GM12801 (cell line): ENCODE results near the gene SEC24C.

Source experiments
- CTCF ChIP-seq: IDR thresholded peaks from one replicate; pipeline ENCODE4 v1.5.1; 2011; ENCODE audit warnings: control low read depth; ENCODE audit not compliant: insufficient read length; ENCODE audit errors: extremely low read depth

The SEC24C gene

DNA sequence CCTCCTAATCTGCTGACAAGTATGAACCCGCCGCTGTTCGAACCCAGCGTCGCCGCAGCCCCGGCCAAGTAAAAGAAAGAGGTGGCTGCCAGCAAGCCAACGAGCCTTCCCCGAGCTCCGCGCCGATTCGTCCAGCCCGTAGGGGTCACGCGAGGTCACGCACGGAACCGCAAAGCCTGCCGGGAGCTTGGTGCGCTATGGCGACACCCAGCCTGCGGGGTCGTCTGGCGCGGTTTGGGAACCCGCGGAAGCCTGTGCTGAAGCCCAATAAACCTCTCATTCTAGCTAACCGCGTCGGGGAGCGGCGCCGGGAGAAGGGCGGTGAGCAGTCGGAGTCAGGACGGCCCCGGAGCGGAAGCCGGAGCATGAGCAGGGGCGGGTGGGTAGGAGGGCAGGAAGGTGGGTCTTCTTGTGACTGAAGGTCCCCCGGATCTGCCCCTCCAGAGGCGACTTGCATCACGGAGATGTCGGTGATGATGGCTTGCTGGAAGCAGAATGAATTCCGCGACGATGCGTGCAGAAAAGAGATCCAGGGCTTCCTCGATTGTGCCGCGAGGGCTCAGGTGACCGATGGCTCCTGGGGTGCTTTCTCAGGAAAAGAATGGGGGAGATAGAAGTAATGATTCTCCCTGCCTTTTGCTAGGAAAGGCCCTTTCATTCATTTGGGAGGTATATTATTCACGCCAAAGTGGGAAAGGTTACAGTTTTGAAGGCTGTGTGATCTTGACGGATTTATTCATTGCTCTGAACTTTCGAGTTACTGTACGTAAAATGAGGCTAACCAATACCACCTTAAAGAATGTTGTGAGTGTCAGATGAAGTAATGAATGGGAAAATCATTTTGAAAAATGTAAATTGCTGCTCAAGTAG is 37.9 kb downstream of the SEC24C start, which contains the start of gene CHCHD1:
TSS of gene CHCHD1 (plus strand) at position 170 of the 870 bp plus-strand sequence. CDS start at position 198, 28 bp downstream.
- no peak for TF ChIP-seq CTCF

GRCh38 chr10:73782749-73783085 is 38.5 kb downstream of the SEC24C start:
- TF ChIP-seq CTCF, result no peak

DNA sequence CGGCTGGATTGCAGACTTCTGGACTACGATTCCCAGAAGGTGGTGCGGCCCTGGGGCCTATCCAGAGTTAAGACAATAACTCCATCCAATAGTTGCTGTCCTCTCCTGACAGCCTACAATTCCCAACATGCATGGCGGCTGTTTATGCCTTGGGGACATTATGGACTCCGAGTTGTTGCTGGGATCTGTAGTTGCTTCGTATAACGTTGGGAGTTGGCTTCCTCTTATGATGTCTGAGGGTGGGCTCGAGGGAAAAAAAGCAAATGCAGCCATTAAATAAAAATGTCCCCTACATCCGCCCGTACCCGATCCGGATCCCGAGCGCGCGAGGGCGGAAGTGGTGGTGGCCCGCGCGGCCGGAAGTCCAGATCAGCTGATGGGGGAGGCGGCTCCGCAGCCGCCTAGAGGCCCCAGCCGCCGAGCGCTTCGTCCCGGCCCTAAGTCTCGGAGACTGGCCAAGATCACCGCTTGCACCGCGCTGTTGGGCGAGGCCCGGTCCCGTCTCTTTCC is 41.1 kb downstream of the SEC24C start, which contains the start of gene ZSWIM8:
TSS of gene ZSWIM8 (plus strand) at position 396 of the 510 bp plus-strand sequence. CDS start 273 bp downstream, outside the sequence.
- no peak for TF ChIP-seq CTCF

GRCh38 chr10:73785721-73786511 is 41.7 kb downstream of the SEC24C start:
- TF ChIP-seq CTCF, result no peak

- TF ChIP-seq CTCF, result no peak
Observed at GRCh38 chr10:73786512-73786885, 42.3 kb downstream of the SEC24C start.

DNA sequence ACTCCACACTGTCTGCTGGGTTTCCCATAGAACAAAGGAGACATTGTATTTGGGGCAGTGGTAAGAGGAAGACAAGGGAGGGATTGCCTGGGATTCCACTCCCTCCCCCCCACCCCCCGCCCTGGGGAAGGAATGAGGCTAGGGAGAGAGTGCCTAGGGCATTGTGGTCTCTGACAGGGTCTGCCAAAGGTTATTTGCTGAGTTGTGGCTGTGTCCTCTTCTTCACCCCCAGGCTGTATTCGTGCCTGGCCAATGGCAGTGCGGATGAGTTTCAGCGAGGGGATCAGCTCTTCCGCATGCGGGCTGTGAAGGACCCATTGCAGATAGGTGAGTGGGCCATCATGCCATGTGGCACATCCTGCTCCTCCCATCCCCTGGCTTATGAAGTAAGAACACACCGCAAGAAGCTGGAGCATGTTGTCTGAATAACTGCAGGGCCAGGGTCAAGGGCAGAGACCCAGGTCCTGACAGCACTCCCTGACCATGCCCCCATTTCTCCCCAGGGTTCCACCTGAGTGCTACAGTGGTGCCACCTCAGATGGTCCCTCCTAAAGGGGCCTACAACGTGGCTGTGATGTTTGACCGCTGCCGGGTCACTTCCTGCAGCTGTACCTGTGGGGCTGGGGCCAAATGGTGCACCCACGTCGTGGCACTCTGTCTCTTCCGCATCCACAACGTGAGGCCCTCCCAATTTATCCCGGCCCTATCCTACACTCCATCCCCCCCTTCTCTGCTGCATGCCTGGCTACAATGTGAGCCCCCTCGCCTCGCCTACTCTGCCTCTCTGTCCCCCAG is 44.9 kb downstream of the SEC24C start:
- no peak for TF ChIP-seq CTCF
